ENCODE data around the gene MZF1. TPM values are rescaled to one million over a fixed set of nuclear protein-coding genes. Genes with fewer than 3 reads are reported as not detected.

The MZF1 gene
- polyA plus RNA-seq, 1 donor (not counting 4 experiments of a cell fraction or from before 2014, with no cell fraction given), result 7.4 TPM

- peak overlapping the region; percentile 98 for H3K9ac ChIP-seq (ENCODE audit: control insufficient read depth, extremely low read depth, insufficient read depth, low read length)
- peaks cover 42% of the 10 kb centered on the region for H3K4me1 ChIP-seq (ENCODE audit: control insufficient read depth, extremely low read depth, insufficient read depth, low read length)
- H3K9me3 ChIP-seq (ENCODE audit: control insufficient read depth, low read depth, low read length), result no peaks in the 10 kb centered on the region
- peaks cover 17% of the 10 kb centered on the region in 2 experiments for H3K36me3 ChIP-seq (ENCODE audit: control insufficient read depth in 2 of 2, extremely low read depth in 1 of 2, insufficient read depth in 2 of 2, low read length in 2 of 2)
- TF ChIP-seq CTCF (optimal IDR thresholded peaks at IDR 0.05 in 1 of 3, IDR thresholded peaks at IDR 0.05 in 1 of 3, conservative IDR thresholded peaks at IDR 0.05 in 1 of 3; ENCODE audit: extremely low read depth in 1 of 3, insufficient read depth in 2 of 3, low read length in 3 of 3) (no peak), EZH2 (IDR thresholded peaks at IDR 0.05; ENCODE audit: low read length) (no peak)
- peak overlapping the region; percentile 86 for H3K27ac ChIP-seq (ENCODE audit: control insufficient read depth, insufficient read depth, low read length)
- DNase-seq (ENCODE audit: low read depth, low spot score) (no peak), FAIRE-seq (no peak)
- no peaks in the 10 kb centered on the region for H3K27me3 ChIP-seq (ENCODE audit: control insufficient read depth, extremely low read depth, insufficient read depth, low read length)
- H3K4me3 ChIP-seq (ENCODE audit: control insufficient read depth in 2 of 3, extremely low read depth in 1 of 3, insufficient read depth in 2 of 3, low read depth in 1 of 3, low read length in 3 of 3), result peak overlapping the region; percentile 93 to 98 (median 95)
- H3K79me2 ChIP-seq (ENCODE audit: control insufficient read depth, insufficient read depth, low read length), result peaks cover 42% of the 10 kb centered on the region
- H2AFZ ChIP-seq (ENCODE audit: control insufficient read depth, low read length), result no peak overlapping the region
- H4K20me1 ChIP-seq (ENCODE audit: control insufficient read depth, extremely low read depth, insufficient read depth, low read length), result no peaks in the 10 kb centered on the region
- dilution Hi-C loops (cut with MboI; ENCODE audit: extremely low pct_ligation_motif_present, low sequenced_read_pairs), result no loop called here
- H3K9me1 ChIP-seq (ENCODE audit: control insufficient read depth, extremely low read depth, insufficient read depth, low read length), result no peaks in the 10 kb centered on the region
- H3K4me2 ChIP-seq (ENCODE audit: control insufficient read depth, extremely low read depth, insufficient read depth, low read depth, low read length), result peak overlapping the region; percentile 95
Observed at GRCh38 chr19:58557221-58558065, 15.7 kb downstream of the MZF1 start.

DNA sequence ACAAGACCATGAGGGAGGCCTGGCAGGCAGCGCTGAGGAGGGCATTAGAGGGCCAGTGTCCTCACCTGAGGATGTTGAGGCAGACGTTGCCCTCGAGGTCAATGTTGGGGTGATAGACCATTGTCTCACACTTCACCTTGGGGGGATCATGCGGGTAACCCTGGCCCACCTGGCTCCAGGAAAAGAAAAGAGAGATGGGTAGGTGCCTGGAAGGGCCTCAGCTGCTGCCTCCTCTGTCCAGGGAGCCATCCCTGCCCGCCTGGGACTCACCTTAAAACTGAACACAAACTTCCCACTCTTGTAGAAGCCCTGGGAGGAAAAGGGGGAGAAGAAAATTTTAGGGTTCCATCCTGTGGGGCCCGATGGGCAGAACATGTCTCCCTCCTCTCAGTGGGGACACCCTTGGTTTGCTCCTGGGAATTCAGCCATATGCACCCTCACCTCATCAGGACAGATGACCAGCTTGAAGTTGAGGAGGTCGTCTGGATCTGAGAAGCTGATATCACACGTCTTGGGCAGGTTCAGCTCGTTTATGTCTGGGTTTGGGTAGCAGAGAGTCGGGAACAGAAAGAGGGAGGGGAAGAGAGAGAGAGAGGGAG is 16.4 kb downstream of the MZF1 start:
- H3K4me2 ChIP-seq (ENCODE audit: control insufficient read depth, extremely low read depth, insufficient read depth, low read depth, low read length), result peak overlapping the region; percentile 95
- no peak for TF ChIP-seq CTCF (optimal IDR thresholded peaks at IDR 0.05 in 1 of 3, IDR thresholded peaks at IDR 0.05 in 1 of 3, conservative IDR thresholded peaks at IDR 0.05 in 1 of 3; ENCODE audit: extremely low read depth in 1 of 3, insufficient read depth in 2 of 3, low read length in 3 of 3)
- TF ChIP-seq EZH2 (IDR thresholded peaks at IDR 0.05; ENCODE audit: low read length), result no peak
- H3K27ac ChIP-seq (ENCODE audit: control insufficient read depth, insufficient read depth, low read length), result peak overlapping the region; percentile 86
- H3K36me3 ChIP-seq (ENCODE audit: control insufficient read depth in 2 of 2, extremely low read depth in 1 of 2, insufficient read depth in 2 of 2, low read length in 2 of 2), result peaks cover 19 to 20% of the 10 kb centered on the region in 2 experiments
- H3K4me1 ChIP-seq (ENCODE audit: control insufficient read depth, extremely low read depth, insufficient read depth, low read length), result peaks cover 35% of the 10 kb centered on the region
- no peaks in the 10 kb centered on the region for H3K27me3 ChIP-seq (ENCODE audit: control insufficient read depth, extremely low read depth, insufficient read depth, low read length)
- H3K79me2 ChIP-seq (ENCODE audit: control insufficient read depth, insufficient read depth, low read length), result peaks cover 42% of the 10 kb centered on the region
- FAIRE-seq, result no peak
- no peaks in the 10 kb centered on the region for H3K9me3 ChIP-seq (ENCODE audit: control insufficient read depth, low read depth, low read length)
- H3K9me1 ChIP-seq (ENCODE audit: control insufficient read depth, extremely low read depth, insufficient read depth, low read length), result no peaks in the 10 kb centered on the region
- H2AFZ ChIP-seq (ENCODE audit: control insufficient read depth, low read length), result no peak overlapping the region
- dilution Hi-C loops (cut with MboI; ENCODE audit: extremely low pct_ligation_motif_present, low sequenced_read_pairs), result no loop called here
- peak overlapping the region; percentile 98 for H3K9ac ChIP-seq (ENCODE audit: control insufficient read depth, extremely low read depth, insufficient read depth, low read length)
- H4K20me1 ChIP-seq (ENCODE audit: control insufficient read depth, extremely low read depth, insufficient read depth, low read length), result no peaks in the 10 kb centered on the region
- no peak for DNase-seq (ENCODE audit: low read depth, low spot score)
- peak overlapping the region; percentile 93 to 98 (median 95) for H3K4me3 ChIP-seq (ENCODE audit: control insufficient read depth in 2 of 3, extremely low read depth in 1 of 3, insufficient read depth in 2 of 3, low read depth in 1 of 3, low read length in 3 of 3)

All from keratinocyte (primary cell).